Endothelial cell of umbilical vein (primary cell): Measurements from ENCODE around the gene SLC6A19.

Source experiments
- EZH2 ChIP-seq: IDR thresholded peaks from 2 replicates; pipeline ENCODE4 v1.6.1; 2012; ENCODE audit warnings: borderline replicate concordance, low read depth, mild to moderate bottlenecking, moderate library complexity, low read length, inconsistent platforms; ENCODE audit not compliant: severe bottlenecking
- FOS ChIP-seq: IDR thresholded peaks from 2 replicates; pipeline ENCODE4 v1.6.1; 2011; ENCODE audit warnings: mild to moderate bottlenecking, low read length, moderate library complexity, borderline replicate concordance; ENCODE audit not compliant: insufficient read depth
- GATA2 ChIP-seq: IDR thresholded peaks from 2 replicates; pipeline ENCODE4 v1.7.0; 2011; ENCODE audit warnings: low read depth, mild to moderate bottlenecking, moderate library complexity, mixed read lengths, low read length; ENCODE audit not compliant: insufficient read length, insufficient read depth
- JUN ChIP-seq: IDR thresholded peaks from 2 replicates; pipeline ENCODE4 v1.6.1; 2011; ENCODE audit warnings: borderline replicate concordance, low read depth; ENCODE audit not compliant: insufficient read length, insufficient read depth
- MYC ChIP-seq: IDR thresholded peaks from one replicate; pipeline ENCODE4 v1.6.1; 2011; ENCODE audit warnings: mild to moderate bottlenecking, low read depth, low read length
- POLR2A ChIP-seq: IDR thresholded peaks from 2 replicates; pipeline ENCODE4 v1.6.1; 2012; ENCODE audit warnings: low read depth, mild to moderate bottlenecking, control low read depth, low read length
- POLR2AphosphoS5 ChIP-seq: IDR thresholded peaks from 2 replicates; pipeline ENCODE4 v1.6.1; 2012; ENCODE audit warnings: low read depth, mild to moderate bottlenecking, control low read depth, low read length, moderate library complexity; ENCODE audit not compliant: insufficient read depth
- TF ChIP-seq, protein P1 (sequence below), 2 donors: IDR thresholded peaks; 1 replicate in 1 of 2; 2 replicates in 1 of 2; pipeline ENCODE4 v1.5.1; 2011; ENCODE audit warnings: low read length in 2 of 2, mild to moderate bottlenecking in 2 of 2, moderate library complexity in 2 of 2, control low read depth in 1 of 2, inconsistent platforms in 1 of 2, low read depth in 1 of 2; ENCODE audit not compliant: insufficient read depth in 1 of 2; ENCODE audit errors: extremely low read depth in 1 of 2
- TF ChIP-seq, protein P2 (sequence below): IDR thresholded peaks from 2 replicates; pipeline ENCODE4 v1.6.1; 2011; ENCODE audit not compliant: insufficient read depth, insufficient read length

DNA sequence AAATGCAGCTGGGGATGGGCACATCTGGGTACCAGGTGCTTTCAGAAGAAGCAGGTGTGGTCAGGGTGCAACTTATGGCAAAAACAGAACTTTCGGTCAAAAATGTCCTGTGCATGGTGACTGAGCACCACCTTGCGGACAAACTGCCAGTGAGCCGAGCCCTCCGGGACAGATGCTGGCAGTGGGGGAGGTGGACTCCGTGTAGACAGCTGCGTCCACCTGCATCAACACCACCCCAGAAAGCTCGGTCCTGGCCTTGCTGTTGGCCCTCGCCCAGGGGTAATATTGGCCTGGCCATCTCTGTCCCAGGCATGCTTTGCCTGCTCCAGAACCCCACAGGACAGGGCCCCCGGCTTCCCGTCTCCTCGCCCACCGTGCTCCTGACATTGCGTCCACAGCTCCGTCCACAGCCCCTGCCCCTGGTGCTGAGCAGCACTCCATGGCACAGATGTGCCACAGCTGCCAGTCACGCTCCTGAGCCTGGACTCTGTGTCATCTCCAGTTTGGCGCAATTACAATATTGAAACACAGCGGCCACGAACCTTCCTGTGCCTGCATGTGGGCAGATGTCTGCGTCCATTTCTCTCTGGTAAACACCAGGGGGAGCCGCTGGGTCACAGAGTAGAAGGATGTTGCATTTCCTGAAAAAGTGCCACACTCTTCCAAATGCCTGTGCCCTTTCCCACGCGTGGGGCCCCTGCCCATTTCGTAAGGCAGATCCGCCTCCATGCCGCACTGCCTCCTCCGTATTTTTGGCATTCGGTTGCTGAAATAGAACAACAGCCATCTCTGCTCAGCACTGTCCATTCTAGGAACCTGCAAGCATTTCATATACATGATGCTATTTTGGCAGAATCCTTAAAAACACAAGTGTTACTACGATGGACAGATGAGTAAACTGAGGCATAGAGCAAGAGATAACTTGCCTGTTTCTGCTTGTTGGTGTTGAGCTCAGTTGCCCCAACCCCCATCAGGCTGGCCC, 33.4 kb upstream of the SLC6A19 start:
- TF ChIP-seq, protein P1, sequence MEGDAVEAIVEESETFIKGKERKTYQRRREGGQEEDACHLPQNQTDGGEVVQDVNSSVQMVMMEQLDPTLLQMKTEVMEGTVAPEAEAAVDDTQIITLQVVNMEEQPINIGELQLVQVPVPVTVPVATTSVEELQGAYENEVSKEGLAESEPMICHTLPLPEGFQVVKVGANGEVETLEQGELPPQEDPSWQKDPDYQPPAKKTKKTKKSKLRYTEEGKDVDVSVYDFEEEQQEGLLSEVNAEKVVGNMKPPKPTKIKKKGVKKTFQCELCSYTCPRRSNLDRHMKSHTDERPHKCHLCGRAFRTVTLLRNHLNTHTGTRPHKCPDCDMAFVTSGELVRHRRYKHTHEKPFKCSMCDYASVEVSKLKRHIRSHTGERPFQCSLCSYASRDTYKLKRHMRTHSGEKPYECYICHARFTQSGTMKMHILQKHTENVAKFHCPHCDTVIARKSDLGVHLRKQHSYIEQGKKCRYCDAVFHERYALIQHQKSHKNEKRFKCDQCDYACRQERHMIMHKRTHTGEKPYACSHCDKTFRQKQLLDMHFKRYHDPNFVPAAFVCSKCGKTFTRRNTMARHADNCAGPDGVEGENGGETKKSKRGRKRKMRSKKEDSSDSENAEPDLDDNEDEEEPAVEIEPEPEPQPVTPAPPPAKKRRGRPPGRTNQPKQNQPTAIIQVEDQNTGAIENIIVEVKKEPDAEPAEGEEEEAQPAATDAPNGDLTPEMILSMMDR (IDR thresholded peaks at IDR 0.05; ENCODE audit: extremely low read depth in 1 of 2, insufficient read depth in 1 of 2, low read depth in 1 of 2, low read length in 2 of 2), result peak; percentile 61 to 78
- no peak for TF ChIP-seq MYC
- TF ChIP-seq POLR2AphosphoS5, result no peak
- no peak for TF ChIP-seq POLR2A
- no peak for TF ChIP-seq EZH2
- TF ChIP-seq, protein P2, sequence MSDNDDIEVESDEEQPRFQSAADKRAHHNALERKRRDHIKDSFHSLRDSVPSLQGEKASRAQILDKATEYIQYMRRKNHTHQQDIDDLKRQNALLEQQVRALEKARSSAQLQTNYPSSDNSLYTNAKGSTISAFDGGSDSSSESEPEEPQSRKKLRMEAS, result no peak
- no peak for TF ChIP-seq FOS
- no peak for TF ChIP-seq GATA2
- TF ChIP-seq JUN, result no peak
